Activated CD4-positive, alpha-beta T cell treated with anti-CD3 and anti-CD28 coated beads for 24 hours (primary cell): ENCODE results near the gene COX6A2.
A peak's percentile ranks its signal among the peaks of the same experiment; 100 is the strongest.
"Not testable (repeated sequence)": the region's sequence is repeated elsewhere in the genome, so short reads cannot be mapped to it uniquely, and the experiment has no call there.

ENCODE experiments used
- DNase-seq, 2 donors: peaks; one replicate each; pipeline ENCODE4 v3.0.0-alpha.2; 2020; ENCODE audit warnings: low read depth in 2 of 2

The COX6A2 gene

GRCh38 chr16:31438414-31438813 lies 10.3 kb upstream of the COX6A2 start:
- DNase-seq, result no peak

GRCh38 chr16:31436221-31437045 lies 8.3 kb upstream of the COX6A2 start:
- no peak for DNase-seq

GRCh38 chr16:31435341-31436220 lies 7.4 kb upstream of the COX6A2 start:
- no peak for DNase-seq

DNA sequence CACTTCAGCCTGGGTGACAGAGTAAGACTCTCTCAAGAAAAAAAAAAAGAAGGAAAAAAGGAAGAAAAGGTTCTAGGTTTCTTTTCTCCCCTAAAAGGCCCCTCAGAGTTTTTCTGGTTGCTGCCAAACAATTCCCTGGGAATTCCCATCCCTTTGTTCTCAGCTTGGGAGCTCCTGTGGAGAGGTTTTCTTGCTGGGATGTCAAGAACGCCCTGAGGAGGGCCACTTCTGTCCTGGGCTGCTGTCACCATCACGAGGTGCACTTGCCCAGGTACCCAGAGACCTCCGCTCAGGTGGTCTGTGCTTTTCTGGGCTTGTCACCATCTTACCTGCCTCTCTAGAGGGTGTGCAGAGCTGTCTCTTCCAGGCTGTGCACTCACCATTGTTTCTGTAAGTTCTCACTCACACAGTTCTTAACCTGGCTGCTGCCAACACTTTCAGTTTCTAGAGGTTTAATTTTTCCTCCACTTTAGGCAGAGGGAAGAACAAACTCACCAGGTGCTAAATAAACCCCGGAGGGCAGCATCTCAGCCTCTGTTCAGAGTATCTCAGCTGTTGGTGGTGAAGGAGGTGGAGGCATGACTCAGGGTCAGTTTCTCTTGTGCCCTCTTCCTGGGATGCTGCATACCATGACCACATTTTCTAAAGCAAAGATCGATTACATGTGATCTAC lies 2.4 kb upstream of the COX6A2 start:
- no peak for DNase-seq

DNA sequence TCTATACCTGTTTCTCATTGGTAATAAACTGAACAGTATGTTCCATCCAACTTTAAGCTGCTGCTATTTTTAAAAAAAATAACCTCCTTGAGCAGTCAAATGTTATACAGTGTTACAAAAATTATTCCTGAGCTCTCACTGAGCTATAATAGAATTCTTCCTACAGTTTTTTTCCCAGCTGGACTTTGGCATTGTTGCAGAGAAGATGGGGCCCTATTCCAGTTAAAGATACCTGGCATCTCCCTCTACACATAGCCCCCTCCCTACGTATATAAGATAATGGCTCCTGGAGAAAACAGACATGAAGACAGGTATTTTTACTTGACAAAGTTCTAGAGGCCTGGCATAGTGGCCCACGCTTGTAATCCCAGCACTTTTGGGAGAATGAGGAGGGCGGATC lies 1.6 kb upstream of the COX6A2 start:
- DNase-seq, result no peak

DNA sequence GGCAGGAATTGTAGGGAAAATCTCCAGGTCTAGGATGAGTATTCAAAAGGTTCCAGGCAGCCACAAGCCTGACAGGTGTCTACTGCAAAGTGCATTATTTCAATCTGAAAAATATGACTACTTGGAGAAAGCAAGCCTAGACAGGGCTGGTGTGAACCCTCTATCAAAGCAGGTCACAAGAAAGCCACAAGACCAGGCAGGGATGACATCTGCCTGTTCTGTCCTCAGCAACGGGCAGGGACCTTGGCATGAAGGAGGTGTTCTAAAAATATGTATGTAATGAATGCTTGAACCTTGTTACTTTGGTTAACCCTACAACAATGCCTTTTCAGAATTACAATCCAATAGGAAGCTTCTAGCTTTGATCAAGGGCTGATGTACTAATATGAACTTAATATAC lies 1.2 kb upstream of the COX6A2 start:
- DNase-seq, result no peak

DNA sequence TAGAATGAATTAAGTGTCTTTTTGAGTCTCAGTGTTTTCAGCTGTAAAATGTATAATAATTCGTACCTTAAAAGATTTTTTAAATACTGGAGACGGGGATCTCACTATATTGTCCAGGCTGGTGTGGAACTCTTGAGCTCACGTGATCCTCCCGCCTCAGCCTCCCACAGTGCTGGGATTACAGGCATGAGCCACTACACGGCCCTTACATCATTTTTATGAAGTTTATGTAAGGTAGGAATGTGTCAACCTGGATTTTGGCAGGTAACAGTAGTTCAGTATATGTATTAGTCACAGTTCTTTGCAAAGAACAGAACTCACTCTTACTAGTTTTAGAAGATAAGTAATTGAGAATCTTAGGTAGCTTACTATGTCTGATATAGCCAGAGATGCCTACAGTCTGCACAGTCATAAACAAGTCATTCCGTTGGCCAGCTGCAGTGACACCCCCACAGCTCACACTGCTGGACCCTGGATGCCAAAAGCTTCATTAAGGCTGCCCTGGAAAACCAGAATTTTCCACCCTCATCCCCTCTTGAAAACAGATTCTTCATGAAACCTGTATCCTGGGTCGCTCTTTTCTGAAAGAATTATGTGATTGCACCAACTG lies 583 bp upstream of the COX6A2 start:
- no peak for DNase-seq

- DNase-seq, result peak; percentile 47 to 48
These were observed 500 bp downstream of the COX6A2 start for GRCh38 chr16:31427441-31428278.

DNA sequence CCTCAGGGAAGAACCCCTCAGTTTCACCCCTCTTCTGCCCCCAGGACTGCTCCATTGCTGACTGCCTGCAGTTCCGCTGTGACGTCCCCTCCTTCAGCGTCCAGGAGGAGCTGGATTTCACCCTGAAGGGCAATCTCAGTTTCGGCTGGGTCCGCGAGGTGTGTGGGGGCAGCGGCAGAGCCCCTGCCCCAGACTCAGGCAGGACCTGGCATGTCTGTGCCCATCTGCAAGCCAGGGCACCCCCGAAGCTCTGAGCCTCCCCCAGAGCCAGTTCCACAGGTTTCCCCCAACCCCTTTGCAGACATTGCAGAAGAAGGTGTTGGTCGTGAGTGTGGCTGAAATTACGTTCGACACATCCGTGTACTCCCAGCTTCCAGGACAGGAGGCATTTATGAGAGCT lies 4.4 kb downstream of the COX6A2 start:
- no peak for DNase-seq

DNA sequence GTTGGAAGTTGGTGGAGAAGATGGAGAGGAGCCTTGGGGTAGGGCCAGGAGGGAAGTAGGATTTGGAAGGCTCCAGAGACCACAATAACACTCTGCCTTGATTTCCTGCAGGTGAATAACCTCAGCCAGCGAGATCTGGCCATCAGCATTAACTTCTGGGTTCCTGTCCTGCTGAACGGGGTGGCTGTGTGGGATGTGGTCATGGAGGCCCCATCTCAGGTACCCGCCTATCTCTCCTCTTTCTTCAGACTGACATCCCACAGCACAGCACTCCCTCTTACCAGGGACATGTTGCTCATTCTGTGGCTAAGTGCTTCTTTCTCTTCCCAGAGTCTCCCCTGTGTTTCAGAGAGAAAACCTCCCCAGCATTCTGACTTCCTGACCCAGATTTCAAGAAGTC lies 4.9 kb downstream of the COX6A2 start:
- no peak for DNase-seq

GRCh38 chr16:31421587-31421986 lies 6.6 kb downstream of the COX6A2 start:
- DNase-seq, result peak; percentile 23 to 27

- DNase-seq, result no peak
These were observed 8.1 kb downstream of the COX6A2 start for GRCh38 chr16:31420037-31420436.

DNA sequence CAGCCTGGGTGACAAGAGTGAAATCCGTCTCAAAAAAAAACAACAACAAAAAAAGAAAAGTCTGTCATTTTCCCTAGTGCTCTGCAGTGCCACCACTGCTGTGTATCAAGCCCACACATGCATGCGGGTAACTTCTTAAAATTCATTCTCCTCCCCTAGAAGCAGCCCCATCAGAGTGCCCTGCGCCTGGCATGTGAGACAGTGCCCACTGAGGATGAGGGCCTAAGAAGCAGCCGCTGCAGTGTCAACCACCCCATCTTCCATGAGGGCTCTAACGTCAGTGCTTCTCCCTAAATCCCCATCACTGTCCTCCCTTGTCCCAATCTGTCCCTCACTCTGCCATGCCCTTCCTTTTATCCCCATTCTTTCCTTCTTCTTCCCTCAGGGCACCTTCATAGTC lies 10.2 kb downstream of the COX6A2 start:
- no peak for DNase-seq

GRCh38 chr16:31417036-31417435 lies 11.1 kb downstream of the COX6A2 start:
- DNase-seq, result not testable (repeated sequence)

DNA sequence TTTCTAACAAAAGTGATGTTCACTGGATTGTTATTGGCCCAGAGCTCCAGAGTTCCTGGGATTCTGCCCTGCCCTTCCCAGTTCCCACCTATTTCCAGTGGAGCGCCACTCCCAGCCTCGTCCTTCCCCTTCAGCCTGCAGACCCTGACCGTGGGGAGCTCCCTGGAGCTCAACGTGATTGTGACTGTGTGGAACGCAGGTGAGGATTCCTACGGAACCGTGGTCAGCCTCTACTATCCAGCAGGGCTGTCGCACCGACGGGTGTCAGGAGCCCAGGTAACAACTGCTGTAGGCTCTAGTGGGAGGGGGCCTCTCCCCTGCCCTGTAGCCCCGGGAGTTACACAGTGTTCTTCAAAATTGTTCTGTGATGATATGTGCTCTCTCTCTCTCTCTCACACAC lies 11.8 kb downstream of the COX6A2 start:
- DNase-seq, result no peak

DNA sequence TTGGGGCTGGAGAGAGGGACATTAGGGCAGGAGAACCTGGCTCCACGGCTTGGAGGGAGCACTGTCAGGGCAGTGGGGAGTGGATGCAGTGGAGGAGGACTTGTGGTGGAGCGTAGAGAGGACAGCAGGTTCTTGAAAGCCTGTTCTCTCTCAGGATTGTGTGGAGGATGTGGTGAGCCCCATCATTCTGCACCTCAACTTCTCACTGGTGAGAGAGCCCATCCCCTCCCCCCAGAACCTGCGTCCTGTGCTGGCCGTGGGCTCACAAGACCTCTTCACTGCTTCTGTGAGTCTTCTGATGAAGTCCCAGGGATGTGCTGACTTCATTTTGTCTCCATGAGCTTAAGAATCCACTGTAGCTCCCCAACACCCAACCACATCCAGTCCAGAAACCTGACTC lies 13.5 kb downstream of the COX6A2 start:
- no peak for DNase-seq

GRCh38 chr16:31413943-31414342 lies 14.2 kb downstream of the COX6A2 start:
- no peak for DNase-seq

DNA sequence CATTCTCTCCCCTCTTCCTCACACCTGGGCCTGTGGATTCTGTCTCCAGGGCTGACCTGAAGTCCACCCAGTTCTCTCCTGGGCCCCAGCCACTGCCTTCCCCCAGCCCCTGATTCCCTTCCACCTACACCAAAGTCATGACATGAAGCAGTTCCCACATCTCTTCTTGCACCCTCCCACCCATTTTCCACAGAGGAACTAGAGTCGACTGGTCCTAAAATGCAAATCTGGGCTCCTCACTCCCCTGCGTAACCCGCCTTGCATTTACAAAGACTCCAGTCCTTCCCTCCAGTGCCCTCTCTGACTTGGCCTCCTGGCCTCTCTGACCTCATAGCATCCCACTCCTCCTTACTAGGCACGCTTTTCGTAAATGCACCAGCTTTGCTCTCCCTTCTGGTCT lies 14.8 kb downstream of the COX6A2 start:
- DNase-seq, result no peak

DNA sequence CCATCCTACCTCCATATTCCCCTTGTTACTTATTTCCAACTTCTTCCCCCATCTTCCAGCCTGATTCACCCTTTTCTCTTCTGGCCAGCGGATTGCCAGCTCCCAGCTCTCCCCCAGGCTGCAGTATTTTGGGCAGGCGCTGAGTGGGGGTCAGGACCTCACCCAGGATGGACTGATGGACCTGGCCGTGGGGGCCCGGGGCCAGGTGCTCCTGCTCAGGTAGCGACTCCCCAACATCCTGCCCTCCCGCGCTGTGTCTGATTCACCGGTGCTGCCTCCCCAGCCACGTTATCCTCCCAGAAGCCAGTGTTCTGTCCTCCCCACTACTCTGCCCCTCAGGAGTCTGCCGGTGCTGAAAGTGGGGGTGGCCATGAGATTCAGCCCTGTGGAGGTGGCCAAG lies 15.4 kb downstream of the COX6A2 start:
- no peak for DNase-seq

DNA sequence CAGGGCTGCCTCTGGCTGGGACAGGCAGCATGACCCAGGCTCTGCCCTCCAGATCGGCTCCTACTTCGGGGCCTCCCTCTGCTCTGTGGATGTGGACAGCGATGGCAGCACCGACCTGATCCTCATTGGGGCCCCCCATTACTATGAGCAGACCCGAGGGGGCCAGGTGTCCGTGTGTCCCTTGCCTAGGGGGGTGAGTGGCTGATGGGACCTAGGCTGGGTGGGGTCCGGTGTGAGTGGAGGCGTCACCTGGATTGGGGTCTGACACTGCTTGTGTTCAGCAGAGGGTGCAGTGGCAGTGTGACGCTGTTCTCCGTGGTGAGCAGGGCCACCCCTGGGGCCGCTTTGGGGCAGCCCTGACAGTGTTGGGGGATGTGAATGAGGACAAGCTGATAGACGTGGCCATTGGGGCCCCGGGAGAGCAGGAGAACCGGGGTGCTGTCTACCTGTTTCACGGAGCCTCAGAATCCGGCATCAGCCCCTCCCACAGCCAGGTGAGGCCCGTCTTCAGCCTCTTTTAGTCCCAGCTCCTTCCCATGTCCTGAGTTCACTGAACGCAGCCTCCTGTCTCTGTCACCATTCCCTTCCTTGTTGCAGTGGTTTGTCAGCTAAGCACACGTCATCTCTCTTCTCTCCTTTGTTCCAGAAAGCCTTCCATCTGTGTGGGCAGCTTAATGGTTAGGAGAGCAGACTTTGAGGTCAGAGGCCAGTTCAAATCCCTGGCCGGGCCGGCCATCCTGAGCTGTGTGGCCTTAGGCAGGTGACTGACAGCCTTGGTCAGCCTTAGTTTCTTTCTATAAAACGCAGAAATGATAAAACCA lies 16.9 kb downstream of the COX6A2 start:
- no peak for DNase-seq
